HEK293 (cell line): ENCODE results near the gene EFCAB10.

Experiments
- CTCF ChIA-PET: fragments of 350-600 bp; formaldehyde crosslinking; extraction: SDS; loops from one replicate; lab custom pipeline; 2021; ENCODE audit warnings: antibody characterized with exemption; lab: Yijun Ruan, JAX
- POLR2A ChIA-PET: fragments of 300-600 bp; formaldehyde crosslinking; extraction: SDS; loops from one replicate; lab custom pipeline; 2020; ENCODE audit warnings: antibody characterized with exemption, inconsistent platforms; lab: Yijun Ruan, JAX
- H3K27ac ChIP-seq: fragments of 200-500 bp; sonication (Bioruptor generic); 2 replicates; pipeline ENCODE4 v1.5.1; 2014; ENCODE audit warnings: low read depth, low read length, control low read depth, inconsistent platforms; ENCODE audit errors: extremely low read depth
- H3K36me3 ChIP-seq, 2 experiments: fragments of 200-500 bp in 1 of 2; sonication (Bioruptor generic) in 1 of 2; 1 replicate in 1 of 2; 2 replicates in 1 of 2; pipeline ENCODE4 v1.5.1; 2014 to 2017; ENCODE audit warnings: inconsistent platforms in 2 of 2, low read length in 2 of 2; ENCODE audit not compliant: control insufficient read depth in 2 of 2, insufficient read depth in 1 of 2
- H3K4me1 ChIP-seq: fragments of 200-500 bp; sonication (Bioruptor generic); 2 replicates; pipeline ENCODE4 v1.5.1; 2014; ENCODE audit warnings: mild to moderate bottlenecking, low read length, inconsistent platforms; ENCODE audit not compliant: control insufficient read depth, insufficient read depth
- H3K4me3 ChIP-seq: 2 replicates; pipeline ENCODE4 v1.5.1; 2011; ENCODE audit warnings: low read depth, mild to moderate bottlenecking, control low read depth, low read length, moderate library complexity
- H3K9me3 ChIP-seq: fragments of 200-500 bp; sonication (Bioruptor generic); 2 replicates; pipeline ENCODE4 v1.5.1; 2014; ENCODE audit warnings: low read depth, low read length, inconsistent platforms; ENCODE audit not compliant: control insufficient read depth, insufficient read depth
- FEZF1 ChIP-seq: fragments of 450-650 bp; formaldehyde crosslinking; IDR thresholded peaks from 2 replicates; pipeline ENCODE4 v1.5.1; 2016; ENCODE audit warnings: missing biosample characterization, missing genetic modification characterization
- IKZF3 ChIP-seq: fragments of 450-650 bp; IDR thresholded peaks from 2 replicates; pipeline ENCODE4 v1.5.0; 2018; ENCODE audit warnings: missing biosample characterization, mild to moderate bottlenecking, missing genetic modification characterization, moderate library complexity
- KLF1 ChIP-seq: fragments of 450-650 bp; formaldehyde crosslinking; IDR thresholded peaks from 2 replicates; pipeline ENCODE4 v1.5.1; 2016; ENCODE audit warnings: missing biosample characterization, missing genetic modification characterization
- MZF1 ChIP-seq: fragments of 450-650 bp; formaldehyde crosslinking; IDR thresholded peaks from 2 replicates; pipeline ENCODE4 v1.5.1; 2017; ENCODE audit warnings: missing biosample characterization, missing genetic modification characterization, borderline replicate concordance
- OSR2 ChIP-seq: fragments of 450-650 bp; formaldehyde crosslinking; IDR thresholded peaks from 2 replicates; pipeline ENCODE4 v1.5.1; 2016; ENCODE audit warnings: missing biosample characterization, missing genetic modification characterization
- ZBTB8A ChIP-seq: fragments of 450-650 bp; formaldehyde crosslinking; IDR thresholded peaks from 2 replicates; pipeline ENCODE4 v1.5.1; 2016; ENCODE audit warnings: missing biosample characterization, missing genetic modification characterization
- ZEB2 ChIP-seq: fragments of 450-650 bp; formaldehyde crosslinking; IDR thresholded peaks from 2 replicates; pipeline ENCODE4 v1.5.1; 2016; ENCODE audit warnings: missing biosample characterization, missing genetic modification characterization
- ZNF169 ChIP-seq: fragments of 450-650 bp; formaldehyde crosslinking; IDR thresholded peaks from 2 replicates; pipeline ENCODE4 v1.5.1; 2016; ENCODE audit warnings: missing biosample characterization, missing genetic modification characterization
- ZNF202 ChIP-seq: fragments of 450-650 bp; formaldehyde crosslinking; IDR thresholded peaks from 2 replicates; pipeline ENCODE4 v1.5.1; 2016; ENCODE audit warnings: missing biosample characterization, missing genetic modification characterization, borderline replicate concordance
- ZNF292 ChIP-seq: fragments of 450-650 bp; formaldehyde crosslinking; IDR thresholded peaks from 2 replicates; pipeline ENCODE4 v1.5.1; 2016; ENCODE audit warnings: low read depth, missing biosample characterization, missing genetic modification characterization, borderline replicate concordance
- ZNF350 ChIP-seq: fragments of 450-650 bp; formaldehyde crosslinking; IDR thresholded peaks from 2 replicates; pipeline ENCODE4 v1.5.0; 2017; ENCODE audit warnings: missing biosample characterization, mild to moderate bottlenecking, missing genetic modification characterization
- ZNF404 ChIP-seq: fragments of 450-650 bp; formaldehyde crosslinking; IDR thresholded peaks from 2 replicates; pipeline ENCODE4 v1.5.1; 2017; ENCODE audit warnings: missing biosample characterization, missing genetic modification characterization
- ZNF600 ChIP-seq: fragments of 450-650 bp; formaldehyde crosslinking; IDR thresholded peaks from 2 replicates; pipeline ENCODE4 v1.5.1; 2016; ENCODE audit warnings: missing biosample characterization, missing genetic modification characterization
- ZNF701 ChIP-seq: fragments of 450-650 bp; formaldehyde crosslinking; IDR thresholded peaks from 2 replicates; pipeline ENCODE4 v1.5.1; 2016; ENCODE audit warnings: missing biosample characterization, missing genetic modification characterization
- ZNF76 ChIP-seq: fragments of 450-650 bp; formaldehyde crosslinking; IDR thresholded peaks from 2 replicates; pipeline ENCODE4; 2016; ENCODE audit warnings: low read depth, missing biosample characterization, missing genetic modification characterization, borderline replicate concordance
- TF ChIP-seq, protein P1 (sequence below): fragments of 450-650 bp; formaldehyde crosslinking; IDR thresholded peaks from 2 replicates; pipeline ENCODE4 v1.5.1; 2016; ENCODE audit warnings: missing biosample characterization, missing genetic modification characterization
- TF ChIP-seq, protein P2 (sequence below): fragments of 450-650 bp; formaldehyde crosslinking; conservative IDR thresholded peaks from 2 replicates; pipeline ENCODE4 v1.5.1; 2016; ENCODE audit warnings: low read depth, missing biosample characterization, missing genetic modification characterization

The EFCAB10 gene

DNA sequence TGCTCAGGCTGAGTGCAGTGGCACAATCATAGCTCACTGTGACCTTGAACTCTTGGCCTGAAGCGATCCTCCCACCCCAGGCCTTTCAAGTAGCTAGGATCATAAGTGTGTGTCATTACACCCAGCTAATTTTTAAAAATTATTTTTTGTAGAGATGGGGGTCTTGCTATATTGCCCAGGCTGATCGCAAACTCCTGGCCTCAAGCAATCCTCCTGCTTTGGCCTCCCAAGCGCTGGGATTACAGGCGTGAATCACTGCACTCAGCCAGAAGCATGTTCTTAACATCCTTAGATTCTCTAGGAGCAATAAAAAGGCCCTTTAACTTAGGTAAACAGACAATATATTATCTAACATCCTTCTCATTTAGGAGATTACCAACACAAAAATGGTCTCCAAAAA is 38.3 kb upstream of the EFCAB10 start (continued):
- TF ChIP-seq, protein P1, sequence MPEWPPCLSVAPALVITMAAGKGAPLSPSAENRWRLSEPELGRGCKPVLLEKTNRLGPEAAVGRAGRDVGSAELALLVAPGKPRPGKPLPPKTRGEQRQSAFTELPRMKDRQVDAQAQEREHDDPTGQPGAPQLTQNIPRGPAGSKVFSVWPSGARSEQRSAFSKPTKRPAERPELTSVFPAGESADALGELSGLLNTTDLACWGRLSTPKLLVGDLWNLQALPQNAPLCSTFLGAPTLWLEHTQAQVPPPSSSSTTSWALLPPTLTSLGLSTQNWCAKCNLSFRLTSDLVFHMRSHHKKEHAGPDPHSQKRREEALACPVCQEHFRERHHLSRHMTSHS = no peak
- TF ChIP-seq ZNF350 (tag by site-specific recombination) (no peak), ZNF701 (tag by site-specific recombination) (no peak), KLF1 (no peak), ZNF169 (tag by site-specific recombination) (no peak), IKZF3 (tag by site-specific recombination) (no peak)

DNA sequence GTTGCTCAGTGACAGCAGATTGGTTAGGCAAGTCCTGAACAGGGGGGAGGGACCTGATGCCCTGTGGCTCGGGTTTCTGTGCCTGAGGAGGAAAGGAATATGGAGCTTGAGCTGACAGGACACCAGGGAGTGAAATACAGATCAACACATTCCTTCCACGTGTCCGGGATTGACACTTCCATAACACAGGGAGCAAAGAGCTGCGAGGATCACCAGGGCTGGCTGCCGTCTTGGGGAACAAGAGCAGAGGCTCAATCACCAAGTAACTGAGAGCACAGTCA is 36.7 kb upstream of the EFCAB10 start:
- Histone ChIP-seq H3K9me3 (no peaks in the 10 kb centered on the region), H3K4me3 (no peak overlapping the region), H3K27ac (no peak overlapping the region), H3K4me1 (no peaks in the 10 kb centered on the region), H3K36me3 (peaks cover 0 to 3% of the 10 kb centered on the region in 2 experiments; a peak in 1 of 3 replicates)
- POLR2A ChIA-PET = no interaction called here
- no peak for TF ChIP-seq OSR2 (tag by site-specific recombination)
- TF ChIP-seq ZNF292 (tag by site-specific recombination) = no peak
- no peak for TF ChIP-seq MZF1
- TF ChIP-seq ZNF600 (tag by site-specific recombination) = peak; percentile 31; the same call in 1 of the 2 replicates
- TF ChIP-seq ZNF76 = no peak
- TF ChIP-seq ZNF202 (tag by site-specific recombination) = no peak
- no peak for TF ChIP-seq ZNF404 (tag by site-specific recombination)
- CTCF ChIA-PET = no interaction called here

DNA sequence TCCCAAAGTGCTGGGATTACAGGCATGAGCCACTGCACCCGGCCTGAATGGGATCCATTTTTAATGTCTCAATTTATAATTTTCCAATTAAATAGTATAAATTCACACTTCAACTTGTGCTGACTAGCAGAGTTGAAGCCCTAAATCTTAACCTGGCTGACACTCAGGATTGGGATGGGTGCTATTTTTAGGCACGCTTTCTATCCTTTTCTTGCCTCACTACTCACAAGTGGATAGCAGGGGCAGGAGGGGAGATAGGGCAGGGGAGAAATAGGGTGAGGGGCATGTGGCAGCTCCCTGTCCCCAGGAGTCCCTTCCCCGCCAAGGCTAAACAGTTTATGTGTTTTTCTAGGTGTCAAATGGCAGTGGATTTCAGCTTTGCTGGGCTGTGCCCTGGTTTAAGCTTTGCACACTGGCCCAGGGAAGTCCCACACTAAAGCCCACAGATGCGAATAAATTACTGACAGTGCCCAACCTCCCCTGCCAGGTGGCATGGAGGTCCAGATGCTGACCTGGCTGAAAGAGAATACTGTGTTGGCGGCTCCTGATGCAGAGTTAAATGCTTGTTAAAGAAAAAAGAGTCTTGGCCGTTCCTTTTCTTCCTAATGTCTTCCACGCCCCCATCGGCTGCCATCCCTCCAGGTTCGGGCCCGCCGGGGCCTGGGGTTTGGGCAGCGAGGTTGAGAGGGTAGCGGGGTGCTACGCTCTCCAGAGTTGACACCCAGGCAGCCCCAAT is 36.2 kb upstream of the EFCAB10 start:
- peaks cover 0 to 3% of the 10 kb centered on the region in 2 experiments; a peak in 1 of 3 replicates for H3K36me3 ChIP-seq
- ChIA-PET POLR2A (no interaction called here), CTCF (no interaction called here)

More for the DNA sequence above, 36.2 kb upstream of the EFCAB10 start:
- H3K9me3 ChIP-seq = no peaks in the 10 kb centered on the region
- TF ChIP-seq, protein P2, sequence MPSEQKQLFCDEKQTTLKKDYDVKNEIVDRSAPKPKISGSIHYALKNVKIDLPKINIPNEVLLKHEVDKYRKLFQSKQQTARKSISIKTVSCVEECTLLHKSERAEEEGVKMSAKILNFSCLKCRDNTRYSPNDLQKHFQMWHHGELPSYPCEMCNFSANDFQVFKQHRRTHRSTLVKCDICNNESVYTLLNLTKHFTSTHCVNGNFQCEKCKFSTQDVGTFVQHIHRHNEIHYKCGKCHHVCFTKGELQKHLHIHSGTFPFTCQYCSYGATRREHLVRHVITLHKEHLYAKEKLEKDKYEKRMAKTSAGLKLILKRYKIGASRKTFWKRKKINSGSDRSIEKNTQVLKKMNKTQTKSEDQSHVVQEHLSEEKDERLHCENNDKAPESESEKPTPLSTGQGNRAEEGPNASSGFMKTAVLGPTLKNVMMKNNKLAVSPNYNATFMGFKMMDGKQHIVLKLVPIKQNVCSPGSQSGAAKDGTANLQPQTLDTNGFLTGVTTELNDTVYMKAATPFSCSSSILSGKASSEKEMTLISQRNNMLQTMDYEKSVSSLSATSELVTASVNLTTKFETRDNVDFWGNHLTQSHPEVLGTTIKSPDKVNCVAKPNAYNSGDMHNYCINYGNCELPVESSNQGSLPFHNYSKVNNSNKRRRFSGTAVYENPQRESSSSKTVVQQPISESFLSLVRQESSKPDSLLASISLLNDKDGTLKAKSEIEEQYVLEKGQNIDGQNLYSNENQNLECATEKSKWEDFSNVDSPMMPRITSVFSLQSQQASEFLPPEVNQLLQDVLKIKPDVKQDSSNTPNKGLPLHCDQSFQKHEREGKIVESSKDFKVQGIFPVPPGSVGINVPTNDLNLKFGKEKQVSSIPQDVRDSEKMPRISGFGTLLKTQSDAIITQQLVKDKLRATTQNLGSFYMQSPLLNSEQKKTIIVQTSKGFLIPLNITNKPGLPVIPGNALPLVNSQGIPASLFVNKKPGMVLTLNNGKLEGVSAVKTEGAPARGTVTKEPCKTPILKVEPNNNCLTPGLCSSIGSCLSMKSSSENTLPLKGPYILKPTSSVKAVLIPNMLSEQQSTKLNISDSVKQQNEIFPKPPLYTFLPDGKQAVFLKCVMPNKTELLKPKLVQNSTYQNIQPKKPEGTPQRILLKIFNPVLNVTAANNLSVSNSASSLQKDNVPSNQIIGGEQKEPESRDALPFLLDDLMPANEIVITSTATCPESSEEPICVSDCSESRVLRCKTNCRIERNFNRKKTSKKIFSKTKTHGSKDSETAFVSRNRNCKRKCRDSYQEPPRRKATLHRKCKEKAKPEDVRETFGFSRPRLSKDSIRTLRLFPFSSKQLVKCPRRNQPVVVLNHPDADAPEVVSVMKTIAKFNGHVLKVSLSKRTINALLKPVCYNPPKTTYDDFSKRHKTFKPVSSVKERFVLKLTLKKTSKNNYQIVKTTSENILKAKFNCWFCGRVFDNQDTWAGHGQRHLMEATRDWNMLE = no peak
- no peak for TF ChIP-seq ZBTB8A
- no peak for TF ChIP-seq FEZF1 (tag by site-specific recombination)
- TF ChIP-seq ZEB2 (tag by site-specific recombination) = no peak
- H3K4me3 ChIP-seq = no peak overlapping the region
- no peak overlapping the region for H3K27ac ChIP-seq
- H3K4me1 ChIP-seq = no peaks in the 10 kb centered on the region
